Forelimb muscle (tissue), 1 donor: ENCODE data around the gene UGT1A1. TPM values are rescaled to one million over a fixed set of nuclear protein-coding genes. Genes with fewer than 3 reads are reported as not detected.

Experiments
- DNase-seq: peaks from one replicate; pipeline ENCODE4 v3.0.0-alpha.2; 2013; ENCODE audit warnings: low read depth
- polyA plus RNA-seq: library from polyadenylated mRNA; unstranded; fragments of 120-200 nt; gene quantifications from one replicate; pipeline ENCODE4 v1.2.1, GENCODE V29; 2013; ENCODE audit not compliant: insufficient read length

The UGT1A1 gene
- polyA plus RNA-seq, 1 donor: 0.08 TPM

GRCh38 chr2:233758141-233758540 lies 1.9 kb upstream of the UGT1A1 start:
- DNase-seq: no peak

DNA sequence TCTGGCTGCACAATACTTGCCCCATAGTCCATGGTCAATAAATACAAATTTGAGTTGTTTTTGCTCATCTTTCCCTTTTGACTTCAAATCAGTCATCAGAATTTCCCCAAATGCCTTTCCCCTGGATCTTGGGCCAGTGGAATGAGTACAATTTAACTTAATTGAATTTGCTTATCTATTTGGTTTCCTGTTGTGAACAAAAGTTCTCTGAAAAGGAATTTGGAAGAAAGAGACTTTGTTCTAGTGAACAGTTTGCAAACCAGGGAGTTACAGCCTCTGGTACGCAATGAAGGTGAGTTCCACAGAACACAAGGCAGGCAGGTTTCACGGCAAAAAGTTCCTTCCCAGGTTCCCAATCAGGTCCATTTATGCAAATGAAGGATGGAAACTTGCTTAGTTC lies 1.2 kb upstream of the UGT1A1 start:
- no peak for DNase-seq

DNA sequence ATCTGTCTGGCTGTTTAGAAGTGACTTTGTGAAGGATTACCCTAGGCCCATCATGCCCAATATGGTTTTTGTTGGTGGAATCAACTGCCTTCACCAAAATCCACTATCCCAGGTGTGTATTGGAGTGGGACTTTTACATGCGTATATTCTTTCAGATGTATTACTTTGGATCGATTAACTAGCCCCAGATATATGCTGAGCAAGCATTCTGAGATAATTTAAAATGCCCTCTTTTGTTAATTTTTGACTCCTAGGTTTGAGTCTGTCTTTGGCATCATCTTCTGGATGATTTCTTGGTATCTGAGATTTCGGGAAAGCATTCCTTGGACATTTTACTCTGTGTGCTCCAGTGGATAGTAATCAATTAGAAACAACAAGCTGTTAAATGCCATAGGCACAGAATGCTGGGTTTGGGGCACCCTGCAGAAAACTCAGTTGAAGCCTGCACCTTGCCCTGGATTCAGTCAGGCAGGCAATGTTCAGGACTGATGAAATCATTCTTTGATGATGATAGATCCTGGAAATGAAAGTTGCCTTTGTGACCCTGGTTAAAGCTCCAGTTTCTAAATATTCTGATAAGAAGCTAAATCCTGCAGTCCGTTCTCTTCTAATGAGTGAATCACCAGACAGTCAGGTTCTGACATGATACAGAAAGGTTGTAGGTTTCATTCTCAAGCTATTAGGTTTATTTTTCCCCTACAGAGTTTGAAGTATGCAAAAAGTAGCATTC lies 1.1 kb downstream of the UGT1A1 start:
- DNase-seq: no peak

DNA sequence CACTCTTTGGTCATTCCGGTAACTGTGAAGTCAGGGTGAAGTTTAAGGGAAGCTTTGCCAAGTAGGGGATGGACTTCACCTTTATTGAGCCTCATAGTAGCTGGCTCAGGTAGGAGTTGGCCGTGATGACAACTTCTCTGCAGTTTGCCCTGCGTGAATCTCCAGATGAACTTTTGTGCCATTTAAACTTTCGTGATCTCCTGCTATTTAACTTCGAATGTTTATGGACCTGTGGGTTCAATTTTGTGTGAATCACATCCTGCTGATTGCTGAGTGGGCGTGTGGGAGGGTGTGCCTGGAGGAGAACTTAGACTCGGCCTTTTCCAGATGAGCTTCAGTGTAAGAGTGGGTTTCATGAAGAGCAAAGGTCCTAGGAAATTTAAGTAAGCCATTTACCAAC lies 4.2 kb downstream of the UGT1A1 start:
- DNase-seq: no peak

DNA sequence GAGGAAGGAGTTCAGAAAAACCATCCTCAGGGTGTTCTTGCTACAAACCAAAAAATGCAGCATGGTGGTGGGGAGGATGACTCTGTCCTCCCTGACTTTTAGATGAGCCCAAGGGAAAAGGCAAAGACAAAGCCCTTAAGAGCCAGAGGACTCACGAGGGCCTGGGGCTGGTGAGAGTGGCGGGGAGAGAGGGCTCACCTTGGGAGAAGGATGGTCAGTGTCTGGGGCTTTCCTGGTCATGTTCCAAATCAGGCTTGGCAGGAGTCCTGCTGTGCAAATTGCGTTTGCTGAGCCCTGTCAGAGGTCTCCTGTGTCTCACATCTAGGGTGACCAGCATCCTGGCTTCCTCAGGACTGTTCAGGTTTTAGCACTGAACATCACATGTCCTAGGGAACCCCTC lies 4.7 kb downstream of the UGT1A1 start:
- no peak for DNase-seq

GRCh38 chr2:233766416-233766815 lies 6.3 kb downstream of the UGT1A1 start:
- no peak for DNase-seq

DNA sequence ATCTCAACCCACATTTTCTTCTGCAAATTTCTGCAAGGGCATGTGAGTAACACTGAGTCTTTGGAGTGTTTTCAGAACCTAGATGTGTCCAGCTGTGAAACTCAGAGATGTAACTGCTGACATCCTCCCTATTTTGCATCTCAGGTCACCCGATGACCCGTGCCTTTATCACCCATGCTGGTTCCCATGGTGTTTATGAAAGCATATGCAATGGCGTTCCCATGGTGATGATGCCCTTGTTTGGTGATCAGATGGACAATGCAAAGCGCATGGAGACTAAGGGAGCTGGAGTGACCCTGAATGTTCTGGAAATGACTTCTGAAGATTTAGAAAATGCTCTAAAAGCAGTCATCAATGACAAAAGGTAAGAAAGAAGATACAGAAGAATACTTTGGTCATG lies 8.0 kb downstream of the UGT1A1 start:
- DNase-seq: no peak

- DNase-seq: no peak
Observed at GRCh38 chr2:233769260-233769659, 9.2 kb downstream of the UGT1A1 start.

DNA sequence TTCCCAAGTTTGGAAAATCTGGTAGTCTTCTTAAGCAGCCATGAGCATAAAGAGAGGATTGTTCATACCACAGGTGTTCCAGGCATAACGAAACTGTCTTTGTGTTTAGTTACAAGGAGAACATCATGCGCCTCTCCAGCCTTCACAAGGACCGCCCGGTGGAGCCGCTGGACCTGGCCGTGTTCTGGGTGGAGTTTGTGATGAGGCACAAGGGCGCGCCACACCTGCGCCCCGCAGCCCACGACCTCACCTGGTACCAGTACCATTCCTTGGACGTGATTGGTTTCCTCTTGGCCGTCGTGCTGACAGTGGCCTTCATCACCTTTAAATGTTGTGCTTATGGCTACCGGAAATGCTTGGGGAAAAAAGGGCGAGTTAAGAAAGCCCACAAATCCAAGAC lies 12.1 kb downstream of the UGT1A1 start:
- DNase-seq: no peak

GRCh38 chr2:233772583-233772982 lies 12.5 kb downstream of the UGT1A1 start:
- DNase-seq: no peak

- DNase-seq: no peak
Observed at GRCh38 chr2:233773854-233774253, 13.8 kb downstream of the UGT1A1 start.

DNA sequence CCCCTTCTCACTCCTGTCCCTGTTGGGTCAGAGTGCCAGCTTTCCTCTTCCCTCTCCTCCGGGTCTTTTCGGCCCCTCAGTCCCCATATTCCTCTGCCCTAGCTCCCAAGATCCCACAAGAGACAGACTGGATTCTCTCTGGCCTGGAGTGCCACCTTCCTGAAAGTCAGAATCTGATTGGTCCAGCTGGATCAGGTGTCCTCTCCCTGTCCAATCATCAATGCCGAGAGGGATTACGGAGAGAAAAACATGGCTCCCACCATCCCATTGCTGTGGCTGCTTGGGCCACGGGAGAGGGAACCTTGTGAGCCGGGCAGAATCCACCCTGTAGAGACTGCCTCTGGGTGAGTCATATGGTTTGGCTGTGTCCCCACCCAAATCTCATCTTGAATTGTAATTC lies 15.3 kb downstream of the UGT1A1 start:
- DNase-seq: no peak

GRCh38 chr2:233778030-233778429 lies 18.0 kb downstream of the UGT1A1 start, which contains the start of gene MROH2A:
Gene MROH2A, plus strand, starts transcription at chr2:233778330. Its CDS starts 1,029 bp downstream, at chr2:233779359.
- DNase-seq: no peak

GRCh38 chr2:233779722-233780121 lies 19.7 kb downstream of the UGT1A1 start:
- DNase-seq: no peak

DNA sequence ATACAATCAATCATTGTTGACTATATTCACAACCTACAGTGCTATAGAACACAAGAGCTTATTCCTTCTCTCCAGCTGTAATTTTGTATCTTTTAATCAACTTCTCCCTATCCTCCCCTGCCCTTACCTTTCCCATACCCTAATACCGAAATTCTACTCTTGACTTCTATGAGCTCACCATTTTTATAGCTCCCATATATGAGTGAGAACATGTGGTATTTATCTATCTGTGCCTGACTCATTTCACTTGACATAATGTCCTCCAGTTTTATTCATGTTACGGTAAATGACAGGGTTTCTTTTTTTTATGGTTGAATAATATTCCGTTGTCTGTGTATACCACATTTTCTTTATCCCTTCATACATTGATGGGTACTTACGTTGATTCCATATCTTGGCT lies 20.7 kb downstream of the UGT1A1 start:
- no peak for DNase-seq

- no peak for DNase-seq
Observed at GRCh38 chr2:233789554-233789953, 29.5 kb downstream of the UGT1A1 start.

DNA sequence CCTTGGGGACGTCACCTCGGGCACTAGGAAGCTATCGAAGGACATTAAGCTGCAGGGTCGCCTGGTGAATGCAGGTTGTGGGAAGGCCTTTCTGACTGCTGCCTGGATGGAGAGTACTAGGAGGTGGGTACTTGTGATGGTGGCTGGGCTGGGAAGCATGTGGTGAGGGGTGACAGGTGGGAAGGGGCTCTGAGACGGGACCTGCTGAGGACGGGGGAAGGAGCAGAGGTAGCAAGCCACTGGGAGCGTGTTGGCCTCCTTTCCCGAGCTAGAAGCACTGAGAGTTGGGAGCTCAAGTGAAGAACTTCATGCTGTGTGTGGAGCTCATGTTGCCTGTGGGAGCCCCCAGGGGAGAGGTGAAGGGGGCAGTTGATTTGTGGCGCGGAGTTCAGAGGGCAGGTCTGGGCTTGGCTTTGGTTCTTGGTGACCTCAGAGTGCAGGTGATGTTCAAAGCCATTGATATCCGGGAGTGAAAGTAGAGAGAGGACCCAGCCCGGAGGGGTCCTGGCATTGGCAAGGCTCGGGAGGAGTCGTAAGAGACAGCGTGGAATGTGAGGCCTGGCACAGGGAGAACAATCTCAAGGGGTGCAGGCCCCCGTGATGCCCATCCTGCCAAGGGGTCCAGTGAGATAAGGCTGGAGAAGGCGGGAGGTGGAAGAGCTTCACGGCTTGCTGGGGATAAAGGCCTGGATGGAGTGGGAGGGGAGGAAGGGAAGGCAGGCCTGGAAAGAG lies 31.2 kb downstream of the UGT1A1 start:
- DNase-seq: no peak

DNA sequence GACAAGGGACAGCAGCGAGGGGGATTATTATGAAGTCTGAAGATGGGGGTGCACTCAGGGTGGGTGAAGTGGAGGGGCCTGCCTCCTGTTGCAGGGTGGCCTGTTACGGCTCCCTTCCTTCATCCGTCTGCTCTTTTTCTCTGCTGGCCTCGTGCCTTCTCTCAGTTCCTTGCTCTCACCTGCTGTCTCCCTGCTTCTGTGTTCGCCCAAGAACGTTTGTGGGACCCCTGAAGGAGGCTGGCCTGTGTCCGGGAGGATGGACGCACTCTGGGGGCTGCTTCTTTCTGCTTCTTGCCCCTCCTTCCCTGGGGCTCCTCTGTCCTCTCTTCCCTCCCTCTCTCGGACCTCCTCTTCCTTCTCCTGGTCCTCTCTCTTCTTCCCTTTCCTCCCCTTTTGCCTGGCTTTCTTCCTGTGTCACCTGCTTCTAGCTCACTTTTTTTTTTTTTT lies 31.8 kb downstream of the UGT1A1 start:
- no peak for DNase-seq

GRCh38 chr2:233792720-233793119 lies 32.6 kb downstream of the UGT1A1 start:
- no peak for DNase-seq

- DNase-seq: no peak
Observed at GRCh38 chr2:233793465-233794127, 33.5 kb downstream of the UGT1A1 start.

DNA sequence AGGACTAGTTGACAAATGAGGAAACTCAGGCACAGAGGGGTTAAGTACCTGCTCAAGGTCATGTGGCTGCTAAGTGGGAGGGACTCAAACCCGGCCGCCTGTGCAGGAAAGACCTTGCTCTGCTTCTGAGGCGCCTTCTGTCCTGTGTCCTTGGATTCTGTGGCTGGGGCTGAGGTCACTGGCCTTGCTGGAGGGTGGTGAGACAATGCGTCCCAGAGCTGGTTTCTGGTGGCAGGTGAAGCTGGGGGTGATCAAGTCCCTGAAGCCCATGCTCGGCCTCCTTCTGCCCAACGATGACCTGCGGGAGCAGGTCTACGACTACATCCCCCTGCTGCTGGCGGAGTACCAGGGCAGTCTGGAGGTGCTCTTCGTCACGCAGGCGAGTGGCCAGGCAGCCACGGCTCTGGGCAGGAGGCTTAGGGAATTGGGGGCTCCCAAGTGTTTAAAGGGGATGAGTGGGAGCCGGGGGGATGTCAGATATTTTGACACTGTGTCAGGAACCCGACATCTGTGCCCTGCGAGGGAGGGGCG lies 34.1 kb downstream of the UGT1A1 start:
- DNase-seq: no peak

GRCh38 chr2:233795735-233796171 lies 35.7 kb downstream of the UGT1A1 start:
- DNase-seq: no peak
